ENCODE measurements around the gene CACNA2D3. TPM values are rescaled to one million over a fixed set of nuclear protein-coding genes. Genes with fewer than 3 reads are reported as not detected.

The CACNA2D3 gene
- polyA plus RNA-seq, 1 donor (not counting 4 experiments of a cell fraction or from before 2014, with no cell fraction given) = 0.08 TPM

- dilution Hi-C loops (cut with MboI; ENCODE audit: extremely low pct_ligation_motif_present, low sequenced_read_pairs) = no loop called here
- FAIRE-seq (no peak), DNase-seq (ENCODE audit: low read depth, low spot score) (no peak)
- H3K79me2 ChIP-seq (ENCODE audit: control insufficient read depth, insufficient read depth, low read length) = no peaks in the 10 kb centered on the region
- H3K27me3 ChIP-seq (ENCODE audit: control insufficient read depth, extremely low read depth, insufficient read depth, low read length) = no peaks in the 10 kb centered on the region
- H3K27ac ChIP-seq (ENCODE audit: control insufficient read depth, insufficient read depth, low read length) = no peak overlapping the region
- no peak overlapping the region for H3K4me3 ChIP-seq (ENCODE audit: control insufficient read depth in 2 of 3, extremely low read depth in 1 of 3, insufficient read depth in 2 of 3, low read depth in 1 of 3, low read length in 3 of 3)
- no peak overlapping the region for H2AFZ ChIP-seq (ENCODE audit: control insufficient read depth, low read length)
- no peaks in the 10 kb centered on the region for H3K9me3 ChIP-seq (ENCODE audit: control insufficient read depth, low read depth, low read length)
- no peak overlapping the region for H3K4me2 ChIP-seq (ENCODE audit: control insufficient read depth, extremely low read depth, insufficient read depth, low read depth, low read length)
- no peaks in the 10 kb centered on the region for H3K4me1 ChIP-seq (ENCODE audit: control insufficient read depth, extremely low read depth, insufficient read depth, low read length)
- H3K9ac ChIP-seq (ENCODE audit: control insufficient read depth, extremely low read depth, insufficient read depth, low read length) = no peak overlapping the region
- no peaks in the 10 kb centered on the region for H3K36me3 ChIP-seq (ENCODE audit: control insufficient read depth in 2 of 2, extremely low read depth in 1 of 2, insufficient read depth in 2 of 2, low read length in 2 of 2)
- H3K9me1 ChIP-seq (ENCODE audit: control insufficient read depth, extremely low read depth, insufficient read depth, low read length) = no peaks in the 10 kb centered on the region
- TF ChIP-seq CTCF (optimal IDR thresholded peaks at IDR 0.05 in 1 of 3, IDR thresholded peaks at IDR 0.05 in 1 of 3, conservative IDR thresholded peaks at IDR 0.05 in 1 of 3; ENCODE audit: extremely low read depth in 1 of 3, insufficient read depth in 2 of 3, low read length in 3 of 3) = no peak
- TF ChIP-seq EZH2 (IDR thresholded peaks at IDR 0.05; ENCODE audit: low read length) = no peak
- no peaks in the 10 kb centered on the region for H4K20me1 ChIP-seq (ENCODE audit: control insufficient read depth, extremely low read depth, insufficient read depth, low read length)
Observed at GRCh38 chr3:54714035-54714434, 591.7 kb downstream of the CACNA2D3 start.

GRCh38 chr3:54717506-54717905 is 595.2 kb downstream of the CACNA2D3 start:
- FAIRE-seq = no peak

More at GRCh38 chr3:54717506-54717905, 595.2 kb downstream of the CACNA2D3 start:
- Histone ChIP-seq H3K4me3 (ENCODE audit: control insufficient read depth in 2 of 3, extremely low read depth in 1 of 3, insufficient read depth in 2 of 3, low read depth in 1 of 3, low read length in 3 of 3) (no peak overlapping the region), H3K9me3 (ENCODE audit: control insufficient read depth, low read depth, low read length) (no peaks in the 10 kb centered on the region), H3K27ac (ENCODE audit: control insufficient read depth, insufficient read depth, low read length) (no peak overlapping the region), H2AFZ (ENCODE audit: control insufficient read depth, low read length) (no peak overlapping the region), H3K4me1 (ENCODE audit: control insufficient read depth, extremely low read depth, insufficient read depth, low read length) (no peaks in the 10 kb centered on the region), H3K79me2 (ENCODE audit: control insufficient read depth, insufficient read depth, low read length) (no peaks in the 10 kb centered on the region), H4K20me1 (ENCODE audit: control insufficient read depth, extremely low read depth, insufficient read depth, low read length) (no peaks in the 10 kb centered on the region), H3K9me1 (ENCODE audit: control insufficient read depth, extremely low read depth, insufficient read depth, low read length) (no peaks in the 10 kb centered on the region), H3K36me3 (ENCODE audit: control insufficient read depth in 2 of 2, extremely low read depth in 1 of 2, insufficient read depth in 2 of 2, low read length in 2 of 2) (no peaks in the 10 kb centered on the region), H3K4me2 (ENCODE audit: control insufficient read depth, extremely low read depth, insufficient read depth, low read depth, low read length) (no peak overlapping the region), H3K9ac (ENCODE audit: control insufficient read depth, extremely low read depth, insufficient read depth, low read length) (no peak overlapping the region), H3K27me3 (ENCODE audit: control insufficient read depth, extremely low read depth, insufficient read depth, low read length) (no peaks in the 10 kb centered on the region)
- DNase-seq (ENCODE audit: low read depth, low spot score) = no peak
- TF ChIP-seq CTCF (optimal IDR thresholded peaks at IDR 0.05 in 1 of 3, IDR thresholded peaks at IDR 0.05 in 1 of 3, conservative IDR thresholded peaks at IDR 0.05 in 1 of 3; ENCODE audit: extremely low read depth in 1 of 3, insufficient read depth in 2 of 3, low read length in 3 of 3) = no peak
- no peak for TF ChIP-seq EZH2 (IDR thresholded peaks at IDR 0.05; ENCODE audit: low read length)
- dilution Hi-C loops (cut with MboI; ENCODE audit: extremely low pct_ligation_motif_present, low sequenced_read_pairs) = no loop called here
